ENCODE measurements around the gene GRM4.
A peak's percentile ranks its signal among the peaks of the same experiment; 100 is the strongest.

GRM4 gene

DNA sequence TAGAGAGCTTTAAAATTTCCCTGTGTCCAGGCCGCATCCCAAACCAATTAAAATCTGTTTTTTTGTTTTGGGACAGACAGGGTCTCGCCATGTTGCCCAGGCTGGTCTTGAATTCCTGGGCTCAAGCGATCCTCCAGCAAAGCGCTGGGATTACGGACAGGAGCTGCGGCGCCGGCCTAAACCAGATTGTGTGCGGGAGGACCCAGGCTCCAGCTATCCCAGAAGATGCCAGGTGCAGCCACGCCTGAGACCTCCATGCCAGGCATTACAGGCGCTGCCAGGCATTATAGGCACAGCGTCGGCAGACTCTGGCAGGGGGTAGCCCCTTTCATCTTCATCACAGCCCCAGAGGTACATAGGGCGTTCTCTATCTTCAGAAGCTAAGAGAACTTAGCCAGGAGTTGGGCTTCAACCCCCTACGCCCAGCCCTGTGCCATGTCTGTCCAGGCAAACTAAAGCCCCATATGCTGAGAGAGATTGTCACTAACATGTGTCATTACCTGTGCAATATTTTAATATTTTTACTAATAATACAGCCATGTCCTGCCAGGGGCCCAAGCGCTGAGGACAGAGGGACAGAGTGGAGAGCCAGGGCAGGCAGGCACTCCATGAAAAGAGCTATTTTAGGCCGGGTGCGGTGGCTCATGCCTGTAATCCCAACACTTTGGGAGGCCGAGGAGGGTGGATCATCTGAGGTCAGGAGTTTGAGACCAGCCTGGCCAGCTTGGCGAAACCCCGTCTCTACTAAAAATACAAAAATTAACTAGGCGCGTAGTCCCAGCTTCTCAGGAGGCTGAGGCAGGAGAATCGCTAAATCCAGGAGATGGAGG is 9.8 kb upstream of the GRM4 start:
- no peak for DNase-seq (ENCODE audit: low read depth)
- TF ChIP-seq, protein P1, sequence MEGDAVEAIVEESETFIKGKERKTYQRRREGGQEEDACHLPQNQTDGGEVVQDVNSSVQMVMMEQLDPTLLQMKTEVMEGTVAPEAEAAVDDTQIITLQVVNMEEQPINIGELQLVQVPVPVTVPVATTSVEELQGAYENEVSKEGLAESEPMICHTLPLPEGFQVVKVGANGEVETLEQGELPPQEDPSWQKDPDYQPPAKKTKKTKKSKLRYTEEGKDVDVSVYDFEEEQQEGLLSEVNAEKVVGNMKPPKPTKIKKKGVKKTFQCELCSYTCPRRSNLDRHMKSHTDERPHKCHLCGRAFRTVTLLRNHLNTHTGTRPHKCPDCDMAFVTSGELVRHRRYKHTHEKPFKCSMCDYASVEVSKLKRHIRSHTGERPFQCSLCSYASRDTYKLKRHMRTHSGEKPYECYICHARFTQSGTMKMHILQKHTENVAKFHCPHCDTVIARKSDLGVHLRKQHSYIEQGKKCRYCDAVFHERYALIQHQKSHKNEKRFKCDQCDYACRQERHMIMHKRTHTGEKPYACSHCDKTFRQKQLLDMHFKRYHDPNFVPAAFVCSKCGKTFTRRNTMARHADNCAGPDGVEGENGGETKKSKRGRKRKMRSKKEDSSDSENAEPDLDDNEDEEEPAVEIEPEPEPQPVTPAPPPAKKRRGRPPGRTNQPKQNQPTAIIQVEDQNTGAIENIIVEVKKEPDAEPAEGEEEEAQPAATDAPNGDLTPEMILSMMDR (IDR thresholded peaks at IDR 0.05; ENCODE audit: low read depth, low read length, missing control alignments): no peak
- H3K4me3 ChIP-seq (ENCODE audit: low read depth, low read length): no peak overlapping the region

GRCh38 chr6:34154668-34155447 is 9.0 kb upstream of the GRM4 start:
- TF ChIP-seq, protein P1 (IDR thresholded peaks at IDR 0.05; ENCODE audit: low read depth, low read length, missing control alignments): peak; percentile 93
- no peak for DNase-seq (ENCODE audit: low read depth)
- no peak overlapping the region for H3K4me3 ChIP-seq (ENCODE audit: low read depth, low read length)

DNA sequence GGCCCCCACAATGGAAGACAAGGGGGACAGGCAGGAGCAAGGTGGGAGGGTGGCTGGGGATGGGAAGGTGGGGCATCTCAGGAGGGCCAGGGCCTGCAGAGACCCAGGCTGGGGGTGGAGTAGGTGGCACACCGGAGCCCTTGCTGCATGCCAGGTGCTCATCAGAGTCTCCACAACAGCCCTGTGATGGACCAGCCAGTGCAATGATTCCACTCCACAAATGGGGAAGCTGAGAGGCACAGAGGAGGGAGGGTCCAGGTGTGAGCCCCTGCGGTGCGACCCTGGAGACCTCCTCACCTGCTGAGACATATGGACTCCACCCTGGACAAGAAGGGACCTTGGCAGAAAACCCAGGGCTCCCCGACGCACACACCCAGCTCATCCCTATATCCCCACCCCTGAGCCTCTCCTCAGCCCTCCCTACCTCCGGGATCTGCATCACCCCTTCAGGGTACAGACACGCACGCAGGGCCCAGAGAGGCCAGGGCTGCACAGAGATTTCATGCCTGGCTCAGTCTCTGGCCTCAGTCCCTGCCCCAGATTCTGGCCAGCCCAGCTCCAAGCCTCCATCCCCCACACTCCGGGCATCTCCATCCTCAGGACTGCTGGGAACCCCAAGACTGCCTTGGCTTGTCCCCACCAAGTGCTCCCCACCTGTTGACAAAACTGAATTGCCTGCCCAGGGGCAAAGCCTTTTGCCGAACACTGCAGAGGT is 7.1 kb upstream of the GRM4 start:
- TF ChIP-seq, protein P1 (IDR thresholded peaks at IDR 0.05; ENCODE audit: low read depth, low read length, missing control alignments): no peak
- no peak overlapping the region for H3K4me3 ChIP-seq (ENCODE audit: low read depth, low read length)
- no peak for DNase-seq (ENCODE audit: low read depth)

DNA sequence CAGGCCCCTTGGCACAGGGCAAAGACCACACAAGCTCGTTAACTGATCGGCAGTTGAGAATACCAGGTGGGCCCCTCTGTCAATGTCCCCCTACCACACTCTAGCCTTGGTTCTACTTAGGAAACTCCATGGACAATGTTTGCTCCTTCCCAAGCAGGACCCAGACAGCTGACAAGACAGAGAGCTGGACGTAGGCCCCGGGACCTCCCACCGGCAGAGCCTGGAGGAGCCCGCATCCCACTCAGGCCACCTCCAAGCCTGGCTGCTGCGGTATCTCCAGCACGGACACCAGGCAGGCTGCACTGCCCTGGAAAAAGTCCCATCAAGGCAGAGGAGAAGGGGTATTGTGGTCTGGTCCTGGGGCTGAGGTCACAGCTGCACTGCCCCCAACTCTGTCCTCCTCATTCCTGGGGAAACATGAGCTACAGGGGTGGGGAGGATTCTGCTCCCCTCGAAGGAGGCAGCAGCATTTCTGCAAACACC is 6.2 kb upstream of the GRM4 start:
- no peak overlapping the region for H3K4me3 ChIP-seq (ENCODE audit: low read depth, low read length)
- no peak for DNase-seq (ENCODE audit: low read depth)
- TF ChIP-seq, protein P1 (IDR thresholded peaks at IDR 0.05; ENCODE audit: low read depth, low read length, missing control alignments): no peak

- no peak for DNase-seq (ENCODE audit: low read depth)
- H3K4me3 ChIP-seq (ENCODE audit: low read depth, low read length): no peak overlapping the region
- TF ChIP-seq, protein P1 (IDR thresholded peaks at IDR 0.05; ENCODE audit: low read depth, low read length, missing control alignments): peak; percentile 14
Observed at GRCh38 chr6:34151321-34152041, 5.6 kb upstream of the GRM4 start.

DNA sequence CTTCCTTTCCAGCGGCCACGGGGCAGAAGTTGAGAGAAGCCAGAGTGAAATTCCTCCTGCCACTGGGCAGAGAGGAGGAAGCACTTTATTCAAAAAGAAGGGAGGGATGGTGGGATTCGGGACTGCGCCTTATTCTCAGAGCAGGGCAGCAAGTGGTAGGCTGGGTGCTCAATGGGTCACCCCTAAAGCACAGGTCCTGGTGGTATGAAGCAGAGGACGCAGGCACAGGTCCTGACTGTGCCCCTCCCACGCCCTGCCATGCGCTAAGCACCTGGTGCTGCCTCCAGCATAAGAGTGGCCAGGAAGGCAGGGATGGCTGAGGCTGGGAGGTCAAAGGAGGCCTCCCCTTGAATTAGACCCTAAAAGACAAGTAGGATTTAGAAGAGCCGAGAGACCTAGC is 4.9 kb upstream of the GRM4 start:
- DNase-seq (ENCODE audit: low read depth): no peak
- TF ChIP-seq, protein P1 (IDR thresholded peaks at IDR 0.05; ENCODE audit: low read depth, low read length, missing control alignments): no peak
- H3K4me3 ChIP-seq (ENCODE audit: low read depth, low read length): no peak overlapping the region
